Measurements from ENCODE around the gene CHPF. TPM values are rescaled to one million over a fixed set of nuclear protein-coding genes. Genes with fewer than 3 reads are reported as not detected.
A peak's percentile ranks its signal among the peaks of the same experiment; 100 is the strongest.

The CHPF gene
- total RNA-seq, 1 experiment from 2014 or later = 139 TPM

DNA sequence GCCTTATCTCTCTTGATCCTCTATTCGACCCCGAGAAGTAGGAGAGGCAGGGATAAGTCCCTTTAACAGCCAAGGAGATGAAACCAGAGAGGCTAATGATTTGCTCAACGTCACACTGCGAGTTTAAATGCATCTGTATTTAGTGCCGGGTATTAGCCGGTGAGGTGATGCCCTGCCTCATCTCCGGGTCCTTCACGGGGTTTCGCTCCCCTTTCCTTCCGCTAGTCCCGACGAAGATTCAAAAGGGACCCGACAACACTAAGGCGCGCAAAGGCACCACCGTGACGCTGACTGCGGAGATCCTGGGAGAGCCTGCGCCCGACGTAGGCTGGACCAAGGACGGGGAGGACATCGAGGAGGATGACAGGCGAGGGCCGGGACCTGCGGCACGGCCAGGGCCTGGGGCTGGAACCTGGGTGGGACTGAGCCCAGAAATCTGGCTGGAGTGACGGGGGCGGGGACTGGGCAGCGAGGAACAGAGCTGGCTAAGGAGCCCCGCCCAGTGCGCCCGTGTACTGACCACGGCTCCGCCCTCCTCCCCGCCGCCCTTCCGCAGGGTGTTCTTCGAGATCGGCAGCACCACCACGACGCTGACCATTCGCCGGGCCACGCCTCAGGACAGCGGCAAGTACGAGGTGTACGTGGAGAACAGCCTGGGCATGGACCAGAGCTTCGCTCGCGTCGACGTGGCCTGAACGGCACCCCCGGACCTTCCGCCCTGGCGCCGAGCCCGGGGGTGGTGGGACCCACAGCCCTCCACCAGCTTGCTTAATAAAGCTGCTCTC, 45.9 kb downstream of the CHPF start:
- DNase-seq (ENCODE audit: low spot score) = peak; percentile 85

DNA sequence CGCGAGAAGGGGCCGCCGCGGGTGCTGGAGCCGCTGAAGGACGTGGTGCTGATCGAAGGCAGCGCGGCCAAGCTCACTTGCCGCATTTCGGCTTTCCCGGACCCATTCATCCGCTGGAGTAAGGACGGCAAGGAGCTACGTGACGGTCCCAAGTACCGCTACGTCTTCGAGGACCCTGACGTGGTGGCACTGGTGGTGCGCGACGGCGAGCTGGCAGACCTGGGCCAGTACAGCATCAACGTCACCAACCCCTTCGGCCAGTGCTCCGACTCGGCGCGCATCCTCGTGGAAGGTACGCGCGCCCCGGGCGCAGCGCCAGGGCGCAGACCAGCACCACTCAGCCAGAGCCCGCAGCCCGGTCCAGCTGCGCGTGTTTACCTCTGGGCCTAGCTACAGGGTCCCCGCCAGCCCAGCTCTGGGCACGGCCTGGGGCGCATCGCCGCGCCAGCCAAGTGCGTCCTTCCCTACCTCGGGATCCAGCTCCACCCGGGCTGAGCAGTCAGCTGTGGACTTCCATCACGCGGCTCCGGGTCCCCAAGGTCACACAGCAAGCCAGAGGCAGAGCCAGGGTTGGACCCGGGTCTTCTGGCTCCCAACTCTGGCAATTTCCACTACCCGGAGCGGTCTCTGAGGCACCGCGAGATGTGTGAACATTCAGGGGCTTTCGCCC, 46.6 kb downstream of the CHPF start:
- no peak for DNase-seq (ENCODE audit: low spot score)

DNA sequence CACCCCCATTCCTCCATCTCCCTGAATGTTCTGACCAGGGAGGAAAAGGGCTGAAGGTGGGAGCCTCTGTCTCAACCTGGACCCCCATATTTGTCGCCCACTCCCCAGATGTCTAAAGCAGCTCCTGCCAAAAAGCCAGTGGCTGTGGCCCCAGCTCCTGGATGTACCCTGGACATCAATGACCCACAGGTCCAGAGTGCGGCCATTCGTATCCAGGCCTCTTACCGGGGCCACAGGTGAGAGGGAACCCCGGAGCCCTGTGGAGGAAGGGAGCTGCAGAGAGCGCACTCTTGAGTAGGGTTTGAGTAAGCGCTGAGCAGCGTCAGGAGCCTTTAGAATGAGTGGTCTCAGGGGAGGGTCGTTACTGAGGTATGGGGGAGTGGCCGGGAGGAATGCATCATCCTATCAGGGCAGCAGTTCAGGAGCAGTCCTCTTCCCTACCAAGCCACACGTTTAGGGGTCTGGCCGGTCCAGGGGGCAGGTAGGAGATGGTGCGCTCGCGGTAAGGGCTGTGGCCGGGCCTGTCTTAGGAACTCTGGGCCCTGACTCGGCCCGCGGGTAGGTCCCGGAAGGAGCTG, 47.3 kb downstream of the CHPF start:
- DNase-seq (ENCODE audit: low spot score) = no peak

DNA sequence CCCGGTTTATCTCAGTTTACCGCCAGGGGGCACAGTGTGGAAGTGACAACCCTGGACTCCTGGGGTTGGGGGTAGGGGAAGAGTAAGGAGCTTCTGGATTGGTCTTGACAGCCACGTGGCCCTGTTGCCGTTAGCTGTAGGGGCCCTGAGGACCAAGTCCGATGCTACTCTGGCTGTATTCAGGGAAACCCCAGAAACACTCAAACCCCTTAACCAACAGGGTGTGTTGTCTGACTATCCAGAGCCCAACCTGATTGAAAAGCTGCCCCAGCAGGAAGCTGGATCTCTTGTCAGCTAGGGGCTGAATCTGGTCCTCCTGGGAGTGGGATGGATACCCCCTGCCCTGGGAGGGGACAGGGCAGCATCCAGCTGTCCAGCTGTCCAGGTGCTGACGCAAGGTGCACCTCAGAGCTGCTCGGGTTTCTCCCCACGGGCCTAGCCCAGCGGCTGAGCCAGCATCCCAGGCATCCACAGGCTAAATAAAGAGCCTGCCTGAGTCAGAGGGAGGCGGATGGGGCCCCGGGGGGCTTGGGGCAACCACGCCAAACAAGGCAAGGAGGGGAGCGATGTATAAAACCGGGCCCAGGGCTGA, 48.0 kb downstream of the CHPF start:
- no peak for DNase-seq (ENCODE audit: low spot score)

DNA sequence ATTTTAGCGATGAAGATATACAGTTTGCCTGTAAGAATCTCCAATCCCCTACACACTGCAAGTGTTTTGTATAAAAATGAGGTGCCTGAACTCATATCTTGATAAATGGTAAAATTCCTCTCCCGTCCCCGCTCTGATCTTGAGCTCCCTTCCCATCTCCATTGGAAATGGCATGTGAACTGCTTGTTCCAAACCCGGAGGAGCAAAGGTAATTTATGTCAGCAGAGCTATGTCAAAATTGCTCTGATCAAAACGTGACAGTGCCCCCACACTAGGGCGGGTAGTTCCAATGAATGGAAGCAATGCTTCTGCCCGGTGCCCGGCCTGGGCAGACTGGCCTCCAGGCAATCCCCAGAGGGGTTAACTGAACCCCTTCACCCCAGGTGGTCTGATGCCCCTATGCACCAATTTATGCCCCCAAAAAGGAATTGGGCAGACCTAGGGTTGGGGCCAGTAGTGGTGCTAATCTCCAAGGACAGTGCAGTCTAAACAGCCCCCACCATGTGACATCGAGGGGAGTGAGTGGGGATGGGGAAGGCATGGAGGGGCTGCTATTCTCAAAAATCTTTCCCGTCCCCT, 48.6 kb downstream of the CHPF start:
- no peak for DNase-seq (ENCODE audit: low spot score)

DNA sequence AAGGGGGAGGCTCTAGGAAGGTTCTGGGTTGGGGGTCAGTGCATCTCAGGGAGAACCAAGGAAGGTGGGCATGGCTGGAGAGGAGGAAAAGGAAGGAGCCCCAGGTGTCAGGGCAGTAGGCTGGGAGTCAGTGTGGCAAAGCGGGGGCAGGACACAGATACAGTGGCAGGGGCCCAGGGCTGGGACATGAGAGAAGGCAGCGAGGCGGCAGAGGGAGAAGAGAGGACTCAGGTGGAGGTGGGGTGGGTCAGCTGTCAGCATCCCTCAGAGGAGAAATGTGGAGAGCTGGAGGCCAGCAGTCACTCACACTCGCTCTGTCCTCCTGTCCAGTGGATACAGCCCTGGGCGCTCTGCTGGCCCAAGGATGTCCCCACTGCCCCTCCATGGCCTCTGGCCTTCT, 50.5 kb downstream of the CHPF start:
- DNase-seq (ENCODE audit: low spot score) = no peak

DNA sequence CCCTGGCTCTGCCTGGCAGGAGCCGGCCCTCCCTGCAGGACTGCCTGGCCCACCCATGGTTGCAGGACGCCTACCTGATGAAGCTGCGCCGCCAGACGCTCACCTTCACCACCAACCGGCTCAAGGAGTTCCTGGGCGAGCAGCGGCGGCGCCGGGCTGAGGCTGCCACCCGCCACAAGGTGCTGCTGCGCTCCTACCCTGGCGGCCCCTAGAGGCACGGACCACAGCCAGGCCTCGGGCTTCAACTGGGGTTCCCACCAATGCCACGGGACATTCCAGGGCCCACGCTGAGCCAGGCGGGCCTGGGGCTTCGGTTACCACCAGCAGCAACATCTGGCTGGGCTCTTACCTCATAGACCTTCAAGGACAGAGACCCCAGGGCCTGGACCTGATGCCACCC, 51.0 kb downstream of the CHPF start:
- DNase-seq (ENCODE audit: low spot score) = no peak

DNA sequence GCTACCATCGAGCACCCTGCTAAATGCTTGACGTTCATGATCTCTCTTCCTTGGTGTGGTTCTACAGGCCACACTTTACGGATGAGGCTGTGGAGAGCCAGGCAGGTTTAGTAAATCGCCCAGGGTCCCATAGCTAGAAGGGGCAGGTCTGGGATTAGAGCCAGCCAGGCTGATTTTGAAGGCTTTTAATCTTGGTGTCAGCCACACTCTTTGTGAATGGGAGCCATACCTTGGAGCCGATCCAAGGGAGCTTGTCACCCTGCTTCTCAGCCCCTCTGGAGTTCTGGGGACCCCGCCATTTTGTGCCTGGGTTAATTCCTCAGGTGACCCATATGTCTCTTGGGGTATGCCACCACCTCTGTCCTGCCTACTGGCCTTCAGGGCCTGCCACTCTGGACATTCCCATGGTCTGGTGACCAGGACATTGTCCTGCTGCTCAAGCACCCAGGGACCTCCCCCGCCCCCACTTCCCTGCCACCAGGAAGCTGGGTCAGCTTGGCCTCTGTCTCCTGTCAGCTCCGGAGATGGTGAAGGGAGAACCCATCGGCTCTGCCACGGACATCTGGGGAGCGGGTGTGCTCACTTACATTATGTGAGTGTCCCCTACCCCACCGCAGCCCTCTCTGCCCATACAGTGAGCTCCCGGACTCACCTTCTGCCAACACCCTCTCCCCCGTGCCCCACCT, 52.2 kb downstream of the CHPF start:
- DNase-seq (ENCODE audit: low spot score) = no peak

DNA sequence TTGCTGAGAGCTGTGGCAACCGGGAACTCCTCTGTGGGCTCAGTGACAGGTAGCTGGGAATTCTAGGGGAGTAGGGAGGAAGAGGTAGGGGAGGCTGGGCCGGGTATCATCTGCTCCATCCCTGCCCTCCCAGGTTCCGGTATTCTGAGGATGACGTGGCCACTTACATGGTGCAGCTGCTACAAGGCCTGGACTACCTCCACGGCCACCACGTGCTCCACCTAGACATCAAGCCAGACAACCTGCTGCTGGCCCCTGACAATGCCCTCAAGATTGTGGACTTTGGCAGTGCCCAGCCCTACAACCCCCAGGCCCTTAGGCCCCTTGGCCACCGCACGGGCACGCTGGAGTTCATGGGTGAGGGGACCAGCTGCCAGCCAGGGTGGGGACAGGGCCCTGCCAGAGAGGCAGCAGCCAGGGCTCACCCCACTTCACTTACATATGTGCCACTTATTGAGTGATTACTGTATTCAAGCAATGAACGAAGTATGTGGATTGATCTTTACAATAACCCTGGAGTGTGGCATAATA, 52.9 kb downstream of the CHPF start:
- no peak for DNase-seq (ENCODE audit: low spot score)

DNA sequence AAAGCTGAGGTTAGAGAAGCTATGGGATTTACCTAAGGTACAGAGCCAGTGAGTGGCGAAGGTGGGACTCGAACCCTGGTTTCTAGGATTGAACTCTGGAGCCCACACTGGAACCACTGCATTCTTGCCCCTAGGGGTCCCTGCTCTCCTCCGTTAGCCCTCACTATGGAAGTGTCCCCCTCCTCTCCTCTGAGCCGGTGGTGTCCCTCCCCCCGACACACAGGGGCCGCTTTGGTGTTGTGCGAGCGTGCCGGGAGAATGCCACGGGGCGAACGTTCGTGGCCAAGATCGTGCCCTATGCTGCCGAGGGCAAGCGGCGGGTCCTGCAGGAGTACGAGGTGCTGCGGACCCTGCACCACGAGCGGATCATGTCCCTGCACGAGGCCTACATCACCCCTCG, 53.4 kb downstream of the CHPF start:
- DNase-seq (ENCODE audit: low spot score) = no peak

DNA sequence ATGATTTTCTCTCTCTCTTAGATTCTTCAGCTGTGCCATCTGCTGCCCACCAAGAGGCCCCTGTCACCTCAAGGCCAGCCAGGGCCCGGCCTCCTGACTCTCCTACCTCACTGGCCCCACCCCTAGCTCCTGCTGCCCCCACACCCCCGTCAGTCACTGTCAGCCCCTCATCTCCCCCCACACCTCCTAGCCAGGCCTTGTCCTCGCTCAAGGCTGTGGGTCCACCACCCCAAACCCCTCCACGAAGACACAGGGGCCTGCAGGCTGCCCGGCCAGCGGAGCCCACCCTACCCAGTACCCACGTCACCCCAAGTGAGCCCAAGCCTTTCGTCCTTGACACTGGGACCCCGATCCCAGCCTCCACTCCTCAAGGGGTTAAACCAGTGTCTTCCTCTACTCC, 54.3 kb downstream of the CHPF start:
- no peak for DNase-seq (ENCODE audit: low spot score)

Other genes with a start within 250 kb of the CHPF start
- 19.3 and 31.5 TPM in 2 replicates for gene PTPRN, start 234.4 kb downstream of the CHPF start, total RNA-seq (2014; rRNA removed; shearing (Covaris generic))
- not detected in 2 replicates for gene RESP18, start 211.1 kb downstream of the CHPF start, total RNA-seq (2014; rRNA removed; shearing (Covaris generic))
- gene DNPEP, start 155.9 kb downstream of the CHPF start, total RNA-seq (2014; rRNA removed; shearing (Covaris generic)) = 81.7 and 91.5 TPM in 2 replicates
- gene DES, start 125.4 kb downstream of the CHPF start, total RNA-seq (2014; rRNA removed; shearing (Covaris generic)) = 30.0 and 34.5 TPM in 2 replicates
- 30.0 and 32.9 TPM in 2 replicates for gene SPEG, start 109.0 kb downstream of the CHPF start, total RNA-seq (2014; rRNA removed; shearing (Covaris generic))
- 52.5 and 54.7 TPM in 2 replicates for gene GMPPA, start 44.9 kb downstream of the CHPF start, total RNA-seq (2014; rRNA removed; shearing (Covaris generic))
- gene ASIC4, start 29.3 kb downstream of the CHPF start, total RNA-seq (2014; rRNA removed; shearing (Covaris generic)) = 0.12 and 0.43 TPM in 2 replicates
- gene TMEM198, start 219 bp upstream of the CHPF start, total RNA-seq (2014; rRNA removed; shearing (Covaris generic)) = 1.4 and 2.2 TPM in 2 replicates
- 119 and 130 TPM in 2 replicates for gene OBSL1, start 27.7 kb upstream of the CHPF start, total RNA-seq (2014; rRNA removed; shearing (Covaris generic))
- gene INHA, start 28.5 kb upstream of the CHPF start, total RNA-seq (2014; rRNA removed; shearing (Covaris generic)) = 0.86 TPM in 1 of 2 replicates, not detected in the other
- gene STK11IP, start 54.0 kb upstream of the CHPF start, total RNA-seq (2014; rRNA removed; shearing (Covaris generic)) = 15.3 and 15.4 TPM in 2 replicates
- 10.9 and 11.4 TPM in 2 replicates for gene SLC4A3, start 83.8 kb upstream of the CHPF start, total RNA-seq (2014; rRNA removed; shearing (Covaris generic))

Measured in A172 (cell line).